Activated gamma-delta T cell treated with Interleukin-2 at 50 U/mL for 16 hours (primary cell): ENCODE results near the gene TAF11L8.
"Not testable (repeated sequence)": the region's sequence is repeated elsewhere in the genome, so short reads cannot be mapped to it uniquely, and the experiment has no call there.

Source experiments
- DNase-seq: peaks from one replicate; pipeline ENCODE4 v3.0.0-alpha.2; 2020

TAF11L8 gene

DNA sequence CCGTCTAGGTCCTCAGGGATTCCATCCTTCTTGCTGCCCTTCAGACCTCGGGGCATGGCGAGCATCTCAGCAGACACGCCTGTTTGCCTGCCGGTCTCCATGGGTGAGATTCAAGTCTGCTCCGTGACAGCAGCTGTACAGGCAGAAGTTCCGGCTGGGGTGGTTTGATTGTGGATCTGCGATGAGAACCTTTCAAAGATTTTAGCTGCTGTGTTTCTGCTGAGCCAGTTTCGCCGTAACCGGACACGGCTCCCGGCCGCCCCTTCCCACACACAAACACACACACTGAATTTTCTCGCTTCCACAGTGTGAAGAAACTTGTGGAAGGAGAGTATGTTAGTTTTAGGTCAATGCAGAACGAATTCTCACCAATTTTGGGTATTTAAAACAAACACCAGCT, at the start of gene TAF11L8:
TAF11L8 (minus strand) TSS at position 101 of the 400 bp plus-strand sequence.
- not testable (repeated sequence) for DNase-seq

DNA sequence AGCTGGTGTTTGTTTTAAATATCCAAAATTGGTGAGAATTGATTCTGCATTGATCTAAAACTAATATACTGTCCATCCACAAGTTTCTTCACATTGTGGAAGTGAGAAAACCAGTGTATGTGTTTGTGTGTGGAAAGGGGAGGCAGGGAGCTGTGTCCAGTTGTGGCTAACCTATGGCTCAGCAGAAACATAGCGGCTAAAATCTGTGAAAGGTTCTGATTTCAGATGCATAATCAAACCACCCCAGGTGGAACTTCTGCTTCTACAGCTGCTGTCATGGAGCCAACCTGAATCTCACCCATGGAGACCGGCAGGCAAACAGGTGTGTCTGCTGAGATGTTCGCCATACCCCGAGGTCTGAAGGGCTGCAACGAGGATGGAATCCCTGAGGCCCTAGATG, 43.4 kb upstream of the TAF11L8 start, which contains the start of gene TAF11L14:
TAF11L14 (plus strand) TSS at position 301 of the 400 bp plus-strand sequence.
- DNase-seq, result no peak

GRCh38 chr5:17631788-17632187, 41.0 kb upstream of the TAF11L8 start, which contains the start of gene TAF11L13:
TSS of gene TAF11L13 (plus strand) at chr5:17632088.
- not testable (repeated sequence) for DNase-seq

DNA sequence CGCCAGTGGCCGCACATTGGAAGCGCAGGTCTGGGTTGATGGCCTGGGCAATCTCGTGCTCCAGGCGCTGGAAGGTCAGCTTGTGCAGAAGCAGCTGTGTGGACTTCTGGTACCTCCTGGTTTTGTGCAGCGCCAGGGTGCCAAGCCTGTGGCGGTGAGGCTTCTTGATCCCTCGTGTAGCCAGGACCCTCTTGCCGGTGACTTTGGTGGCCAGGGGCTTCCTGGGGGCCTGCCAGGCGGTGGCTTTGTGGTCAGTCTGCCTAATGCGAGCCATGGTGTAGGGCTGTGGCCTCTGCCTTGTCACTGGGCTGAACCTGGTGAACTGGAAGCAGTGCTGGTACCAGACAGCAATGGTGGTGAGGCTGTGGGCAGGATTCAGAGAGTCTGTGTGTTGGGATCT, 34.9 kb upstream of the TAF11L8 start:
- DNase-seq, result no peak

- no peak for DNase-seq
Measured at GRCh38 chr5:17620627-17621026, 29.9 kb upstream of the TAF11L8 start.

GRCh38 chr5:17619354-17619753, 28.6 kb upstream of the TAF11L8 start:
- no peak for DNase-seq

GRCh38 chr5:17614872-17615605, 24.3 kb upstream of the TAF11L8 start:
- no peak for DNase-seq

- DNase-seq, result not testable (repeated sequence)
Measured at GRCh38 chr5:17610092-17610491, 19.3 kb upstream of the TAF11L8 start, which contains the start of gene TAF11L12. TSS of gene TAF11L12 (plus strand) at chr5:17610392.

DNA sequence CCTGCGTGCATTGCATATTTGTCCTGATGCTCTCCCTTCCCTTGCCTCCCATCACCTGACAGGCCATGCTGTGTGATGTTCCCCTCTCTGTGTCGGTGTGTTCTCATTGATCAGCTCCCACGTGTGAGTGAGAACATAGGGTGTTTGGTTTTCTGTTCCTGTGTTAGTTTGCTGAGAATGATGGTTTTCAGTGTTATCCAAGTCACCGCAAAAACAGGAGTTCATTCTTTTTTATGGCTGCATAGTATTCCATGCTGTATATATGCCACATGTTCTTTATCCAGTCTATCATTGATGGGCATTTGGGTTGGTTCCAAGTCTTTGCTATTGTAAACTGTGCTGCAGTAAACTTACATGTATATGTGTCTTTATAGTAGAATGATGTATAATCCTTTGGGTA, 16.7 kb upstream of the TAF11L8 start:
- not testable (repeated sequence) for DNase-seq

GRCh38 chr5:17604951-17605350, 14.2 kb upstream of the TAF11L8 start:
- DNase-seq, result no peak

DNA sequence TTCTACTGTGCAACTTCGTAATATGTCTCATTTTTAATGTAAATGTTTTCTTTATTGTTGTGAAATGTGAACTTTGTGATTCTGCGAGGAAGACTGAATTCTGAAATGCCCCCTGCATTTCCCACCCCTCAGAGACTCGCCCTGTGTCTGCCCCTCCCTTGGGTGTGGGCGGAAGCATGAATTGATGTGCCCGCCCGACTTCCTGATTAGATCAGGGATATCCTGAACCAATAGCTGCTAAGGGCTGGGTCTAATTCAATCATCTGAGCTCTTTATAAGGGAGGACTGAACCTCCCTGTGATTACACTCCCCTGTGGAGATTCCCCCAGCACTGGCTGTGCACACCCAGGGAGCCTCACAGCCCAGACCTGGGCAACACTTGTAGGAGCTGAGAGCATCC, 13.1 kb upstream of the TAF11L8 start, which contains the start of gene TAF11L11:
TAF11L11 (plus strand) TSS at position 304 of the 400 bp plus-strand sequence.
- DNase-seq, result not testable (repeated sequence)

GRCh38 chr5:17597728-17598127, 7.0 kb upstream of the TAF11L8 start, which contains the start of gene TAF11L10:
TSS of gene TAF11L10 (minus strand) at chr5:17597828.
- not testable (repeated sequence) for DNase-seq

- not testable (repeated sequence) for DNase-seq
Measured at GRCh38 chr5:17594255-17594654, 3.5 kb upstream of the TAF11L8 start, which contains the start of gene TAF11L9. TSS of gene TAF11L9 (minus strand) at chr5:17594394.

GRCh38 chr5:17585658-17586057, 5.1 kb downstream of the TAF11L8 start, which contains the start of gene TAF11L7:
TSS of gene TAF11L7 (minus strand) at chr5:17585758.
- DNase-seq, result not testable (repeated sequence)
